Lower leg skin (tissue), 3 donors: ENCODE results near the gene PAGE4.

ENCODE experiments used
- CTCF ChIP-seq, 3 donors: fragments of 450-650 bp; IDR thresholded peaks; one replicate each; pipeline ENCODE4 v1.5.1; 2016; ENCODE audit warnings: antibody characterized with exemption in 3 of 3, mild to moderate bottlenecking in 3 of 3, moderate library complexity in 2 of 3
- POLR2A ChIP-seq, 2 donors: fragments of 450-650 bp; IDR thresholded peaks; one replicate each; pipeline ENCODE4 v1.6.1; 2016 to 2017; ENCODE audit warnings: antibody characterized with exemption in 2 of 2, mild to moderate bottlenecking in 1 of 2, moderate library complexity in 1 of 2

- no peak for TF ChIP-seq CTCF (IDR thresholded peaks at IDR 0.05)
- TF ChIP-seq POLR2A (IDR thresholded peaks at IDR 0.05), result no peak
Observed at GRCh38 chrX:49845701-49846403, 16.7 kb downstream of the PAGE4 start.
